K562 (cell line): ENCODE results near the gene RPS8. TPM values are rescaled to one million over a fixed set of nuclear protein-coding genes. Genes with fewer than 3 reads are reported as not detected.

Source experiments
- CBX5 ChIP-seq: IDR thresholded peaks from 2 replicates; pipeline ENCODE4 v1.6.1; 2014; ENCODE audit warnings: low read depth, borderline replicate concordance
- CTBP1 ChIP-seq: fragments of 450-650 bp; IDR thresholded peaks from 2 replicates; pipeline ENCODE4 v1.6.1; 2016; ENCODE audit warnings: borderline replicate concordance
- DIDO1 ChIP-seq: fragments of 450-650 bp; IDR thresholded peaks from 2 replicates; pipeline ENCODE4 v1.6.1; 2016; ENCODE audit warnings: low read depth, missing biosample characterization, missing genetic modification characterization
- FOXA3 ChIP-seq, 2 experiments: fragments of 450-650 bp in 1 of 2; sonication (generic) in 1 of 2; formaldehyde crosslinking; IDR thresholded peaks in 1 of 2; conservative IDR thresholded peaks in 1 of 2; 2 replicates each; pipeline versions ENCODE4 v1.4.0 to v1.8.0; 2020 to 2022; ENCODE audit warnings: mild to moderate bottlenecking in 2 of 2, missing genetic modification reagents in 1 of 2
- FOXK2 ChIP-seq, 2 experiments: fragments of 450-650 bp; IDR thresholded peaks in 1 of 2; conservative IDR thresholded peaks in 1 of 2; 2 replicates each; pipeline ENCODE4 v1.6.1; 2016; ENCODE audit warnings: low read depth in 2 of 2, mild to moderate bottlenecking in 1 of 2
- MECOM ChIP-seq: fragments of 250-450 bp; sonication (Bioruptor Pico); IDR thresholded peaks from 2 replicates; pipeline ENCODE4 v1.8.0; 2022; ENCODE audit warnings: inconsistent platforms
- POLR2AphosphoS2 ChIP-seq: IDR thresholded peaks from 2 replicates; pipeline ENCODE4 v1.6.1; 2012; ENCODE audit warnings: low read length, improper control_type of control experiment
- RCOR1 ChIP-seq, 2 experiments: IDR thresholded peaks; 2 replicates each; pipeline ENCODE4 v1.6.1; 2012; ENCODE audit warnings: low read depth in 2 of 2, low read length in 2 of 2, borderline replicate concordance in 1 of 2, improper control_type of control experiment in 1 of 2
- SP1 ChIP-seq: sonication (generic); formaldehyde crosslinking; IDR thresholded peaks from 2 replicates; pipeline ENCODE4 v1.8.1; 2022; ENCODE audit warnings: mild to moderate bottlenecking, missing genetic modification reagents
- SPI1 ChIP-seq: IDR thresholded peaks from 2 replicates; pipeline ENCODE4 v1.6.1; 2011; ENCODE audit warnings: low read depth, low read length, control low read depth, borderline replicate concordance
- ZBTB1 ChIP-seq: sonication (generic); formaldehyde crosslinking; IDR thresholded peaks from 2 replicates; pipeline ENCODE4 v1.8.1; 2023; ENCODE audit warnings: missing genetic modification reagents, low read depth, mild to moderate bottlenecking, borderline replicate concordance
- ZNF436 ChIP-seq: fragments of 250-450, 450-650 bp; sonication (Bioruptor Pico); formaldehyde crosslinking; IDR thresholded peaks from 2 replicates; pipeline ENCODE4 v1.7.0; 2020; ENCODE audit warnings: mild to moderate bottlenecking
- polyA plus RNA-seq, 8 experiments: library from polyadenylated mRNA; depleted of rRNA in 4 of 8; stranded (reverse) in 5 of 8; unstranded in 3 of 8; fragments of >200 nt; fragmentation: Nextera tagmentation in 2 of 8; fragmentation: Illumina TruSeq in 1 of 8; extraction: Ambion mirVana in 2 of 8; extraction: Trizol in 1 of 8; gene quantifications; 2 replicates each; pipeline versions ENCODE4 v1.2.1 to v1.2.3, GENCODE V29; 2011 to 2014; ENCODE audit warnings: inconsistent platforms in 1 of 8, missing spikeins in 1 of 8
- total RNA-seq, 7 experiments: library from RNA; depleted of rRNA in 6 of 7; stranded (reverse); fragments of >200 nt in 6 of 7; fragmentation: Illumina TruSeq in 2 of 7; extraction: Trizol in 2 of 7; gene quantifications; 2 replicates each; pipeline versions ENCODE4 v1.2.1 to v1.2.3, GENCODE V29; 2011 to 2021; ENCODE audit warnings: low replicate concordance in 1 of 7
- TF ChIP-seq, protein P1 (sequence below), 2 experiments: fragments of 450-650 bp in 1 of 2; sonication (generic) in 1 of 2; formaldehyde crosslinking in 1 of 2; IDR thresholded peaks; 2 replicates each; pipeline versions ENCODE4 v1.7.1 to v1.9.0; 2016 to 2022; ENCODE audit warnings: inconsistent platforms in 1 of 2, mild to moderate bottlenecking in 1 of 2, missing genetic modification reagents in 1 of 2
- TF ChIP-seq, protein P2 (sequence below): sonication (generic); formaldehyde crosslinking; IDR thresholded peaks from 2 replicates; pipeline ENCODE4 v1.8.0; 2022; ENCODE audit warnings: mild to moderate bottlenecking, missing genetic modification reagents

Gene RPS8
- total and polyA plus RNA-seq, 9 of the 15 experiments (the other 6 are each of a cell fraction or from before 2014, with no cell fraction given), result 2,431 to 4,168 (median 3,109) TPM

GRCh38 chr1:44819196-44819607 is 43.9 kb downstream of the RPS8 start (continued):
- TF ChIP-seq FOXK2 (conservative IDR thresholded peaks at IDR 0.05 in 1 of 2, IDR thresholded peaks at IDR 0.05 in 1 of 2; ENCODE audit: low read depth in 2 of 2), result peak in 1 of 2 experiments; percentile 28; a peak in 2 of 4 replicates
- TF ChIP-seq, protein P1, sequence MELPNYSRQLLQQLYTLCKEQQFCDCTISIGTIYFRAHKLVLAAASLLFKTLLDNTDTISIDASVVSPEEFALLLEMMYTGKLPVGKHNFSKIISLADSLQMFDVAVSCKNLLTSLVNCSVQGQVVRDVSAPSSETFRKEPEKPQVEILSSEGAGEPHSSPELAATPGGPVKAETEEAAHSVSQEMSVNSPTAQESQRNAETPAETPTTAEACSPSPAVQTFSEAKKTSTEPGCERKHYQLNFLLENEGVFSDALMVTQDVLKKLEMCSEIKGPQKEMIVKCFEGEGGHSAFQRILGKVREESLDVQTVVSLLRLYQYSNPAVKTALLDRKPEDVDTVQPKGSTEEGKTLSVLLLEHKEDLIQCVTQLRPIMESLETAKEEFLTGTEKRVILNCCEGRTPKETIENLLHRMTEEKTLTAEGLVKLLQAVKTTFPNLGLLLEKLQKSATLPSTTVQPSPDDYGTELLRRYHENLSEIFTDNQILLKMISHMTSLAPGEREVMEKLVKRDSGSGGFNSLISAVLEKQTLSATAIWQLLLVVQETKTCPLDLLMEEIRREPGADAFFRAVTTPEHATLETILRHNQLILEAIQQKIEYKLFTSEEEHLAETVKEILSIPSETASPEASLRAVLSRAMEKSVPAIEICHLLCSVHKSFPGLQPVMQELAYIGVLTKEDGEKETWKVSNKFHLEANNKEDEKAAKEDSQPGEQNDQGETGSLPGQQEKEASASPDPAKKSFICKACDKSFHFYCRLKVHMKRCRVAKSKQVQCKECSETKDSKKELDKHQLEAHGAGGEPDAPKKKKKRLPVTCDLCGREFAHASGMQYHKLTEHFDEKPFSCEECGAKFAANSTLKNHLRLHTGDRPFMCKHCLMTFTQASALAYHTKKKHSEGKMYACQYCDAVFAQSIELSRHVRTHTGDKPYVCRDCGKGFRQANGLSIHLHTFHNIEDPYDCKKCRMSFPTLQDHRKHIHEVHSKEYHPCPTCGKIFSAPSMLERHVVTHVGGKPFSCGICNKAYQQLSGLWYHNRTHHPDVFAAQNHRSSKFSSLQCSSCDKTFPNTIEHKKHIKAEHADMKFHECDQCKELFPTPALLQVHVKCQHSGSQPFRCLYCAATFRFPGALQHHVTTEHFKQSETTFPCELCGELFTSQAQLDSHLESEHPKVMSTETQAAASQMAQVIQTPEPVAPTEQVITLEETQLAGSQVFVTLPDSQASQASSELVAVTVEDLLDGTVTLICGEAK (IDR thresholded peaks at IDR 0.05), result peak; percentile 67; the same call in 1 of the 2 replicates
- TF ChIP-seq, protein P1 (CRISPR knock-in tag; IDR thresholded peaks at IDR 0.05), result no peak
- TF ChIP-seq, protein P2, sequence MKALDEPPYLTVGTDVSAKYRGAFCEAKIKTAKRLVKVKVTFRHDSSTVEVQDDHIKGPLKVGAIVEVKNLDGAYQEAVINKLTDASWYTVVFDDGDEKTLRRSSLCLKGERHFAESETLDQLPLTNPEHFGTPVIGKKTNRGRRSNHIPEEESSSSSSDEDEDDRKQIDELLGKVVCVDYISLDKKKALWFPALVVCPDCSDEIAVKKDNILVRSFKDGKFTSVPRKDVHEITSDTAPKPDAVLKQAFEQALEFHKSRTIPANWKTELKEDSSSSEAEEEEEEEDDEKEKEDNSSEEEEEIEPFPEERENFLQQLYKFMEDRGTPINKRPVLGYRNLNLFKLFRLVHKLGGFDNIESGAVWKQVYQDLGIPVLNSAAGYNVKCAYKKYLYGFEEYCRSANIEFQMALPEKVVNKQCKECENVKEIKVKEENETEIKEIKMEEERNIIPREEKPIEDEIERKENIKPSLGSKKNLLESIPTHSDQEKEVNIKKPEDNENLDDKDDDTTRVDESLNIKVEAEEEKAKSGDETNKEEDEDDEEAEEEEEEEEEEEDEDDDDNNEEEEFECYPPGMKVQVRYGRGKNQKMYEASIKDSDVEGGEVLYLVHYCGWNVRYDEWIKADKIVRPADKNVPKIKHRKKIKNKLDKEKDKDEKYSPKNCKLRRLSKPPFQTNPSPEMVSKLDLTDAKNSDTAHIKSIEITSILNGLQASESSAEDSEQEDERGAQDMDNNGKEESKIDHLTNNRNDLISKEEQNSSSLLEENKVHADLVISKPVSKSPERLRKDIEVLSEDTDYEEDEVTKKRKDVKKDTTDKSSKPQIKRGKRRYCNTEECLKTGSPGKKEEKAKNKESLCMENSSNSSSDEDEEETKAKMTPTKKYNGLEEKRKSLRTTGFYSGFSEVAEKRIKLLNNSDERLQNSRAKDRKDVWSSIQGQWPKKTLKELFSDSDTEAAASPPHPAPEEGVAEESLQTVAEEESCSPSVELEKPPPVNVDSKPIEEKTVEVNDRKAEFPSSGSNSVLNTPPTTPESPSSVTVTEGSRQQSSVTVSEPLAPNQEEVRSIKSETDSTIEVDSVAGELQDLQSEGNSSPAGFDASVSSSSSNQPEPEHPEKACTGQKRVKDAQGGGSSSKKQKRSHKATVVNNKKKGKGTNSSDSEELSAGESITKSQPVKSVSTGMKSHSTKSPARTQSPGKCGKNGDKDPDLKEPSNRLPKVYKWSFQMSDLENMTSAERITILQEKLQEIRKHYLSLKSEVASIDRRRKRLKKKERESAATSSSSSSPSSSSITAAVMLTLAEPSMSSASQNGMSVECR, result no peak; the same call in 1 of the 2 replicates
- TF ChIP-seq CTBP1, result no peak
- peak; percentile 16; the same call in 1 of the 2 replicates for TF ChIP-seq CBX5
- TF ChIP-seq MECOM (CRISPR knock-in tag), result no peak; the same call in 1 of the 2 replicates
- 0 out of 2 replicates have a peak, but pooled peaks have one; percentile 45 for TF ChIP-seq ZBTB1
- no peak for TF ChIP-seq POLR2AphosphoS2
- no peak; a peak in 1 of 4 replicates for TF ChIP-seq FOXA3 (CRISPR knock-in tag; conservative IDR thresholded peaks at IDR 0.05 in 1 of 2, IDR thresholded peaks at IDR 0.05 in 1 of 2)
- TF ChIP-seq DIDO1 (tag), result peak; percentile 12; the same call in 1 of the 2 replicates
- peak in 1 of 2 experiments; percentile 62; a peak in 1 of 4 replicates for TF ChIP-seq RCOR1 (IDR thresholded peaks at IDR 0.05; ENCODE audit: borderline replicate concordance in 1 of 2, low read depth in 2 of 2, low read length in 2 of 2)
- no peak for TF ChIP-seq SPI1
- TF ChIP-seq SP1 (CRISPR knock-in tag), result peak; percentile 89; the same call in 1 of the 2 replicates
- TF ChIP-seq ZNF436, result no peak
